Activated CD4-positive, alpha-beta T cell treated with anti-CD3 and anti-CD28 coated beads, Interleukin-2, Interleukin-6, amounts not matched to agents 100 ng/mL and 50 ng/mL, durations not matched to agents 16 hours and 8 hours (primary cell): ENCODE measurements around the gene PDCD7.
"Not testable (repeated sequence)": the region's sequence is repeated elsewhere in the genome, so short reads cannot be mapped to it uniquely, and the experiment has no call there.

ENCODE experiments used
- DNase-seq: peaks from one replicate; pipeline ENCODE4 v3.0.0-alpha.2; 2020

The PDCD7 gene

GRCh38 chr15:65133548-65134200 lies at the start of gene PDCD7:
TSS of gene PDCD7 (minus strand) at chr15:65133808. CDS start at chr15:65133781, 27 bp downstream.
- DNase-seq: peak; percentile 93

- DNase-seq: no peak
Measured at GRCh38 chr15:65182538-65182937, 48.9 kb upstream of the PDCD7 start.

- not testable (repeated sequence) for DNase-seq
Measured at GRCh38 chr15:65181582-65182353, 48.2 kb upstream of the PDCD7 start.

GRCh38 chr15:65180167-65180566 lies 46.6 kb upstream of the PDCD7 start:
- no peak for DNase-seq

- no peak for DNase-seq
Measured at GRCh38 chr15:65177901-65178300, 44.3 kb upstream of the PDCD7 start.

GRCh38 chr15:65176056-65176455 lies 42.4 kb upstream of the PDCD7 start:
- DNase-seq: no peak

GRCh38 chr15:65175511-65175910 lies 41.9 kb upstream of the PDCD7 start:
- DNase-seq: no peak

- DNase-seq: no peak
Measured at GRCh38 chr15:65174509-65174908, 40.9 kb upstream of the PDCD7 start.

GRCh38 chr15:65172531-65172930 lies 38.9 kb upstream of the PDCD7 start:
- no peak for DNase-seq

- DNase-seq: no peak
Measured at GRCh38 chr15:65171428-65171827, 37.8 kb upstream of the PDCD7 start.

GRCh38 chr15:65165875-65166274 lies 32.3 kb upstream of the PDCD7 start:
- DNase-seq: no peak

GRCh38 chr15:65164139-65164538 lies 30.5 kb upstream of the PDCD7 start:
- no peak for DNase-seq

- no peak for DNase-seq
Measured at GRCh38 chr15:65163041-65163440, 29.4 kb upstream of the PDCD7 start.

GRCh38 chr15:65156692-65157091 lies 23.1 kb upstream of the PDCD7 start:
- no peak for DNase-seq

- no peak for DNase-seq
Measured at GRCh38 chr15:65154720-65155119, 21.1 kb upstream of the PDCD7 start.

GRCh38 chr15:65147902-65148301 lies 14.3 kb upstream of the PDCD7 start:
- DNase-seq: no peak

GRCh38 chr15:65146438-65146837 lies 12.8 kb upstream of the PDCD7 start:
- no peak for DNase-seq

- DNase-seq: not testable (repeated sequence)
Measured at GRCh38 chr15:65138631-65139030, 5.0 kb upstream of the PDCD7 start.

GRCh38 chr15:65137893-65138292 lies 4.3 kb upstream of the PDCD7 start:
- not testable (repeated sequence) for DNase-seq

- not testable (repeated sequence) for DNase-seq
Measured at GRCh38 chr15:65137089-65137488, 3.5 kb upstream of the PDCD7 start.

GRCh38 chr15:65134538-65134937 lies 930 bp upstream of the PDCD7 start:
- DNase-seq: no peak

- peak; percentile 39 for DNase-seq
Measured at GRCh38 chr15:65132878-65133547, 595 bp downstream of the PDCD7 start.

- DNase-seq: no peak
Measured at GRCh38 chr15:65130941-65131340, 2.7 kb downstream of the PDCD7 start.

GRCh38 chr15:65115542-65115941 lies 18.1 kb downstream of the PDCD7 start:
- DNase-seq: no peak
